Keratinocyte (primary cell): ENCODE results near the gene ARHGAP11B. TPM values are rescaled to one million over a fixed set of nuclear protein-coding genes. Genes with fewer than 3 reads are reported as not detected.
"Not testable (repeated sequence)": the region's sequence is repeated elsewhere in the genome, so short reads cannot be mapped to it uniquely, and the experiment has no call there.

Source experiments
- DNase-seq: peaks from one replicate; pipeline ENCODE4 v3.0.0-alpha.2; 2011; ENCODE audit warnings: low read depth, missing footprints, low spot score
- FAIRE-seq: peaks from 2 replicates; lab custom pipeline; 2011; peaks lifted over from hg19 to GRCh38; lab: Jason Lieb, UNC
- H2AFZ ChIP-seq: 2 replicates; pipeline ENCODE4 v1.6.0; 2012; ENCODE audit warnings: low read length, control low read depth, inconsistent platforms; ENCODE audit not compliant: control insufficient read depth
- H3K27ac ChIP-seq: 2 replicates; pipeline ENCODE4 v1.5.1; 2011; ENCODE audit warnings: low read length; ENCODE audit not compliant: control insufficient read depth, insufficient read depth
- H3K27me3 ChIP-seq: 3 replicates; pipeline ENCODE4 v1.6.0; 2011; ENCODE audit warnings: low read length; ENCODE audit not compliant: control insufficient read depth, insufficient read depth; ENCODE audit errors: extremely low read depth
- H3K36me3 ChIP-seq, 2 experiments: 2 replicates in 1 of 2; 3 replicates in 1 of 2; pipeline ENCODE4 v1.5.1; 2011; ENCODE audit warnings: low read length in 2 of 2, mild to moderate bottlenecking in 1 of 2; ENCODE audit not compliant: control insufficient read depth in 2 of 2, insufficient read depth in 2 of 2; ENCODE audit errors: extremely low read depth in 1 of 2
- H3K4me1 ChIP-seq: 3 replicates; pipeline ENCODE4 v1.5.1; 2011; ENCODE audit warnings: low read length; ENCODE audit not compliant: control insufficient read depth, insufficient read depth; ENCODE audit errors: extremely low read depth
- H3K4me2 ChIP-seq: 3 replicates; pipeline ENCODE4 v1.6.0; 2011; ENCODE audit warnings: low read depth, low read length; ENCODE audit not compliant: control insufficient read depth, insufficient read depth; ENCODE audit errors: extremely low read depth
- H3K4me3 ChIP-seq, 3 experiments: fragments of 200-600 bp in 1 of 3; sonication (generic) in 1 of 3; 2 replicates in 2 of 3; 3 replicates in 1 of 3; pipeline ENCODE4 v1.5.1; 2011 to 2016; ENCODE audit warnings: low read length in 3 of 3, mild to moderate bottlenecking in 3 of 3, control low read depth in 2 of 3, inconsistent platforms in 1 of 3, low read depth in 1 of 3, mixed read lengths in 1 of 3, mixed run types in 1 of 3, moderate library complexity in 1 of 3; ENCODE audit not compliant: control insufficient read depth in 2 of 3, insufficient read depth in 2 of 3; ENCODE audit errors: extremely low read depth in 1 of 3
- H3K79me2 ChIP-seq: 2 replicates; pipeline ENCODE4 v1.6.0; 2012; ENCODE audit warnings: low read length; ENCODE audit not compliant: control insufficient read depth, insufficient read depth
- H3K9ac ChIP-seq: 3 replicates; pipeline ENCODE4 v1.6.0; 2011; ENCODE audit warnings: low read length; ENCODE audit not compliant: control insufficient read depth, insufficient read depth; ENCODE audit errors: extremely low read depth
- H3K9me1 ChIP-seq: 3 replicates; pipeline ENCODE4 v1.6.0; 2011; ENCODE audit warnings: low read length; ENCODE audit not compliant: control insufficient read depth, insufficient read depth; ENCODE audit errors: extremely low read depth
- H3K9me3 ChIP-seq: 2 replicates; pipeline ENCODE4 v1.5.1; 2012; ENCODE audit warnings: low read depth, low read length; ENCODE audit not compliant: control insufficient read depth
- H4K20me1 ChIP-seq: 3 replicates; pipeline ENCODE4 v1.6.0; 2011; ENCODE audit warnings: low read length; ENCODE audit not compliant: control insufficient read depth, insufficient read depth; ENCODE audit errors: extremely low read depth
- dilution Hi-C: fragments of 300-500 bp; cut with MboI; formaldehyde crosslinking; loops from one replicate; pipeline ENCODE4 v1.7.0; 2020; ENCODE audit warnings: low sequenced_read_pairs; ENCODE audit not compliant: extremely low pct_ligation_motif_present
- polyA plus RNA-seq, 5 experiments: library from polyadenylated mRNA; depleted of rRNA in 3 of 5; stranded (reverse) in 3 of 5; stranded (forward) in 1 of 5; unstranded in 1 of 5; fragments of >200 nt; gene quantifications; 1 replicate in 1 of 5; 2 replicates in 3 of 5; 3 replicates in 1 of 5; pipeline versions ENCODE4 v1.2.1 to v1.2.3, GENCODE V29; 2011 to 2012; ENCODE audit warnings: missing spikeins in 2 of 5, low read depth in 1 of 5, low replicate concordance in 1 of 5
- small RNA-seq, 3 experiments: library from RNA; depleted of rRNA; stranded (forward); fragments of <200 nt; gene quantifications; one replicate each; pipeline ENCODE3, GENCODE V24; 2012; ENCODE audit warnings: low read depth in 3 of 3, low replicate concordance in 1 of 3; ENCODE audit not compliant: insufficient read length in 3 of 3

Gene ARHGAP11B

GRCh38 chr15:30686651-30687050 lies 60.7 kb downstream of the ARHGAP11B start:
- H3K36me3 ChIP-seq, H3K27ac ChIP-seq, H3K27me3 ChIP-seq, H3K9me3 ChIP-seq, FAIRE-seq, H3K9me1 ChIP-seq, H4K20me1 ChIP-seq, H2AFZ ChIP-seq, DNase-seq, H3K9ac ChIP-seq, H3K4me2 ChIP-seq, H3K4me3 ChIP-seq, H3K4me1 ChIP-seq, H3K79me2 ChIP-seq, dilution Hi-C loops: not testable (repeated sequence)

Small RNA genes within 50 kb of the gene (small RNA-seq; reads per million reads assigned to genes)
- 0 reads per million in 3 experiments for gene RF00019
- gene RF00096, result 0 reads per million in 3 experiments
- 0 reads per million in 3 experiments for gene RN7SL628P

Other genes starting within 250 kb of the ARHGAP11B start
- gene CHRFAM7A, start 232.6 kb upstream of the ARHGAP11B start, polyA plus RNA-seq, result 0.03 to 0.22 TPM (median 0.20 TPM) in 3 replicates
- 0.12 to 0.20 TPM (median 0.17 TPM) in 3 replicates for gene GOLGA8R, start 211.9 kb upstream of the ARHGAP11B start, polyA plus RNA-seq
- gene GOLGA8Q, start 74.1 kb upstream of the ARHGAP11B start, polyA plus RNA-seq, result 0.03 to 0.15 TPM in 2 of 3 replicates, not detected in the other
- 0.03 TPM in 1 of 3 replicates, not detected in the others for gene GOLGA8H, start 22.1 kb upstream of the ARHGAP11B start, polyA plus RNA-seq